ENCODE measurements around the gene TUSC2. TPM values are rescaled to one million over a fixed set of nuclear protein-coding genes. Genes with fewer than 3 reads are reported as not detected.
A peak's percentile ranks its signal among the peaks of the same experiment; 100 is the strongest.

The TUSC2 gene
- total and polyA plus RNA-seq, 12 donors = 23.7 to 59.1 (median 27.0) TPM

DNA sequence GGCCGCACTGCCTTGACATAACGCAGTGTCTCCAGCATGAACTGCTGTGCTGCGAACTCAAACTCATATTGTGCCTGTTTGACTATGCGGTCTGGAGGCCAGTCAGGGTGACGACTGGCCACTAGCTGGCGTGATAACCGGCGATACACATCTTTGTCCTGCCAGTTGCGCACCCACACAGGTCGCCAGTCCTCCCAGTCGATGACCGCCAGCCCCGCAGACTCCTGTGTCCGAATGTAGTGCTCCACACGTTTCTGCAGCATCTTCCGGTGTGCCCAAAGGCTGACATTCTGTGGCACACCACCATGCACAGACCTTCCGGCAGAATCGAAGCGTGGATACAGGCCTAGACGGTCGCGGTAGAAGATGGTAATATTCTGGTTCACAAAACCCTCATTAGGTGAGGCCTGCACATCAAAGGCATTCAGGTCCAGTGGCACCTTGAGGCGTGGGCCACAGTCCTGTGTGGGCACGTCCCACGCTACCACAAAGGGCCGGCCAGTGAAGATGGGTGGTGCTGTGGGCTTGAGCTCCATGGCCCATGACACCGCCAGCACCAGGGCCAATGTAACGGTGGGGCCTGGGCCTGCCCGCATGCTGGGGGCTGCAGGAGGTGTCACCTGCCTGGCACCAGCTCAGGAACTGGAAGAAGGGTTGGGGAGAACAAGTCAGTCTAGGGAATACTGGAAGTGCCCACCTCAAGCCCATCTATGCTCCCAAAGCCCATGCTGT lies 8.0 kb downstream of the TUSC2 start:
- ATAC-seq (no peak), DNase-seq (no peak)

DNA sequence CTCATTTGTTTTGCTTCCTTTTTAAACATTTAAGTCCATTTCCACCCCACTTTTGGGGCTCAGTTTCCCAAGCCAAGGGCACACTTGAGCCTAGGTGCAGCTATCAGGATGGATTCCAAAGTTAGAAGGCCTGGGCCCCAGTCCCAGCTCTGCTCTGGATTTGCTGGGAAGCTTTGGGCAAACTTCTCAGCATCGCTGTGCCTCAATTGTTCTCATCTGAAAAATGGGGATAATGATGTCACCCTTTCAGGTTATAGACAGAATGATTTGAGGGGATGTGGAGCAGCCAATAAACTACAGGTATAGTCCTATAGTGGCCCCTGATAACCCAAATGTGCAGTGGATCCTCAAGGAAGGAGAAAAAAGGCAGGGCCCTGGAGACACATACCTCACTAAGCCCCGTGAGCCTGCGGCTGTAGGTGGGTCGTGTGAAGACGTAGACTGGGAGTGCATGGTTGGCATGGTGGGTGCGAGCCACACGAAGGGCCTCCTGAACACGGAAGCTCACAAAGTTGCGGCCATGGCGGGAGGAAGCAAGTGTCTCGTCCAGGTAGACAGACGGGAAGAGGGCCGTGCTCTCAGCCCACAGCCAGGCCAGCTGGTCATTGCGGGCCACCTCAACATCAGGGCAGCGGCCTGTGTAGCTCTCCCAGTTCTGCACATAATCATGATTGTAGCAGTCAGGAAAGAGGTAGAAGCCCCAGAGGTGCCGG lies 8.7 kb downstream of the TUSC2 start:
- peaks cover 0 to 58% (median 33%) of the 10 kb centered on the region in 9 donors for H3K36me3 ChIP-seq
- TF ChIP-seq, protein P1, sequence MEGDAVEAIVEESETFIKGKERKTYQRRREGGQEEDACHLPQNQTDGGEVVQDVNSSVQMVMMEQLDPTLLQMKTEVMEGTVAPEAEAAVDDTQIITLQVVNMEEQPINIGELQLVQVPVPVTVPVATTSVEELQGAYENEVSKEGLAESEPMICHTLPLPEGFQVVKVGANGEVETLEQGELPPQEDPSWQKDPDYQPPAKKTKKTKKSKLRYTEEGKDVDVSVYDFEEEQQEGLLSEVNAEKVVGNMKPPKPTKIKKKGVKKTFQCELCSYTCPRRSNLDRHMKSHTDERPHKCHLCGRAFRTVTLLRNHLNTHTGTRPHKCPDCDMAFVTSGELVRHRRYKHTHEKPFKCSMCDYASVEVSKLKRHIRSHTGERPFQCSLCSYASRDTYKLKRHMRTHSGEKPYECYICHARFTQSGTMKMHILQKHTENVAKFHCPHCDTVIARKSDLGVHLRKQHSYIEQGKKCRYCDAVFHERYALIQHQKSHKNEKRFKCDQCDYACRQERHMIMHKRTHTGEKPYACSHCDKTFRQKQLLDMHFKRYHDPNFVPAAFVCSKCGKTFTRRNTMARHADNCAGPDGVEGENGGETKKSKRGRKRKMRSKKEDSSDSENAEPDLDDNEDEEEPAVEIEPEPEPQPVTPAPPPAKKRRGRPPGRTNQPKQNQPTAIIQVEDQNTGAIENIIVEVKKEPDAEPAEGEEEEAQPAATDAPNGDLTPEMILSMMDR (IDR thresholded peaks at IDR 0.05) = no peak
- H3K9me3 ChIP-seq = no peaks in the 10 kb centered on the region
- ATAC-seq (no peak), DNase-seq (no peak)
- peak overlapping the region; percentile 61 to 99 (median 97) for H3K27ac ChIP-seq
- H3K27me3 ChIP-seq = no peaks in the 10 kb centered on the region
- intact Hi-C loops (cut with DNase I) = no loop called here
- peaks cover 24 to 77% (median 61%) of the 10 kb centered on the region in 9 donors for H3K4me1 ChIP-seq
- peak overlapping the region in 9 of 10 donors; percentile 57 to 88 (median 81) for H3K4me3 ChIP-seq
- 69 to 79% methylated on average over 16 of the region's 16 CpGs for WGBS, 2 donors

More for the DNA sequence above, 8.0 kb downstream of the TUSC2 start:
- peaks cover 0 to 57% (median 33%) of the 10 kb centered on the region in 9 donors for H3K36me3 ChIP-seq
- WGBS, 2 donors = 67 to 71% methylated on average over 29 of the region's 29 CpGs
- intact Hi-C loops (cut with DNase I) = loop anchor here in 4 of 10 donors (2.0 to 10.0 kb wide), 5 partner anchors 19 to 83 kb away; partner anchors contain the start of genes GNAI2 (in 1 of the 4) and SEMA3B (in 1 of the 4)
- H3K27ac ChIP-seq = peak overlapping the region; percentile 91 to 99 (median 97)
- H3K4me3 ChIP-seq = peak overlapping the region; percentile 57 to 88 (median 80)
- no peaks in the 10 kb centered on the region for H3K27me3 ChIP-seq
- no peaks in the 10 kb centered on the region for H3K9me3 ChIP-seq
- TF ChIP-seq, protein P1 (IDR thresholded peaks at IDR 0.05) = peak in 2 of 9 donors; percentile 6 to 22
- peaks cover 29 to 81% (median 68%) of the 10 kb centered on the region in 9 donors for H3K4me1 ChIP-seq

DNA sequence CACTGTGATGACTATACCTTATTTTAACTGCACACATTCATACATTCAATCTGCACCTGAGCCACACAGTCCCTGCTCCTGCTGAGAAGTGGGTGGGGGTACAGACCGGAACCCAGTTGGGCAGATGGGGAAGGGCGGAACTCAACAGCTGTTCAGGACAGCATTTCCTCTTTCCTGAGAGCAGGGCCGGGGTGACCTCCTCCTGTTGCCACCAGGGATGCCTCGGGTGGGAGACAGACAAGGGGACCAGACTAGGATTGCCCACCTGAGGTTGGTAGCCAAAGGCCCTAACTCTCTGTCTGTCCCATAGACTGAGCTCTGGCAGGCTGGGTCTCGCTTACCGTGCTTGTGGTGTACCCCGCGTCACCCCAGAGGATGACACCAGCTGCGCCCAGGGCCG lies 9.4 kb downstream of the TUSC2 start:
- peaks cover 0 to 58% (median 33%) of the 10 kb centered on the region in 9 donors for H3K36me3 ChIP-seq
- H3K9me3 ChIP-seq = no peaks in the 10 kb centered on the region
- ATAC-seq = no peak
- H3K27me3 ChIP-seq = no peaks in the 10 kb centered on the region
- TF ChIP-seq, protein P1 (IDR thresholded peaks at IDR 0.05) = no peak
- peak overlapping the region in 9 of 10 donors; percentile 57 to 88 (median 81) for H3K4me3 ChIP-seq
- no peak for DNase-seq
- WGBS, 2 donors = 73 to 85% methylated on average over 10 of the region's 10 CpGs
- peaks cover 19 to 72% (median 55%) of the 10 kb centered on the region in 9 donors for H3K4me1 ChIP-seq
- peak overlapping the region in 9 of 10 donors; percentile 21 to 99 (median 97) for H3K27ac ChIP-seq
- intact Hi-C loops (cut with DNase I) = no loop called here

DNA sequence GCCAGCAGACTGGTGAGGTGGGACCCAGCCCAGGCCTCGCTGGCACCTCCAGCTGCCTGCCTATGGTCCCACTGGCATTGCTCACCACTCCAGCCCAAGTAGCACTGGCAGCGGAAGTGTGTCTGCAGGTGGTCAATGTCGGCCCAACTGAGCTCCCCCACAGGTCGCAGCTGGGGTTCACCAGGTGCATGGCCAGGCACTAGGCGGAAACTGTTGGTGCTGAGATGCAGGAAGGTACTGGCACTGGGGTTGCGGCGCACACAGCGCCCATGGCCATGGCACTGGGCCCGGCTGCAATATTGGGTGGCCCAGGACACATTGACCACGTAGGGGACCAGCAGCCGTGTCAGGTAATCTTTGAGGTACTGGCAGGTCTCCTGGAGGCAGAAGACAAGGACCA lies 9.9 kb downstream of the TUSC2 start:
- H3K36me3 ChIP-seq = peaks cover 0 to 58% (median 33%) of the 10 kb centered on the region in 9 donors
- intact Hi-C loops (cut with DNase I) = no loop called here
- no peaks in the 10 kb centered on the region for H3K27me3 ChIP-seq
- peak overlapping the region in 9 of 10 donors; percentile 57 to 88 (median 81) for H3K4me3 ChIP-seq
- peak overlapping the region in 9 of 10 donors; percentile 21 to 99 (median 91) for H3K27ac ChIP-seq
- H3K4me1 ChIP-seq = peaks cover 17 to 67% (median 52%) of the 10 kb centered on the region in 9 donors
- H3K9me3 ChIP-seq = no peaks in the 10 kb centered on the region
- TF ChIP-seq, protein P1 (IDR thresholded peaks at IDR 0.05) = no peak
- ATAC-seq (no peak), DNase-seq (no peak)
- 86 to 90% methylated on average over 11 of the region's 11 CpGs for WGBS, 2 donors
